ENCODE results near the gene ARID3A. TPM values are rescaled to one million over a fixed set of nuclear protein-coding genes. Genes with fewer than 3 reads are reported as not detected.
"Not testable (repeated sequence)": the region's sequence is repeated elsewhere in the genome, so short reads cannot be mapped to it uniquely, and the experiment has no call there.

ARID3A gene
- total RNA-seq, 2 donors from 2014 or later = 3.8 to 18.7 TPM

DNA sequence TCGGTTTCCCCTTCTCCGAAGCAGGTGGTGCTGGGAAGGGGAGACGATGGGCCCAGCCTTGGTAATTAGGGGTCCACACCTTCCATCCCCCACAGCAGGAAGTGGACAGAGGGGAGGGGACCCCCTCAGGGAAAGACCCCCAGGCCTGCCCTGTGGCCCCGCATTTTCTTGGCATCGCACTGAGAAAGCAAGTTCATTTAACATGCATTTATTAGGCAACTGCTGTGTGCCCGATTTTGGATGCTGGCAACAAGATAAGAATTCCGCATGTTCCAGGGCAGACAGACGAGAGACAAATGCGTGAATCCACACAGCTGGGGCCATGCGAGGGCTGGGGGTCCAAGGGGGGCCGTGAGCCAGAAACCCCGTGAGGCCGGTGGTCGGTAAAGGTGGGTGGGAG, 28.4 kb downstream of the ARID3A start:
- Histone ChIP-seq H3K4me3 (no peak overlapping the region), H3K36me3 (no peaks in the 10 kb centered on the region), H3K9me3 (no peaks in the 10 kb centered on the region), H3K27me3 (replicated peaks; ENCODE audit: insufficient read depth) (no peaks in the 10 kb centered on the region), H3K4me1 (replicated peaks) (peaks cover 8% of the 10 kb centered on the region), H3K27ac (no peak overlapping the region)
- DNase-seq (ENCODE audit: low spot score) = no peak
- intact Hi-C loops (cut with DNase I) = no loop called here
- WGBS = 89% methylated on average over 14 of the region's 14 CpGs
- TF ChIP-seq POLR2AphosphoS5 (IDR thresholded peaks at IDR 0.05) (no peak), POLR2A (IDR thresholded peaks at IDR 0.05) (no peak)
- TF ChIP-seq, protein P1, sequence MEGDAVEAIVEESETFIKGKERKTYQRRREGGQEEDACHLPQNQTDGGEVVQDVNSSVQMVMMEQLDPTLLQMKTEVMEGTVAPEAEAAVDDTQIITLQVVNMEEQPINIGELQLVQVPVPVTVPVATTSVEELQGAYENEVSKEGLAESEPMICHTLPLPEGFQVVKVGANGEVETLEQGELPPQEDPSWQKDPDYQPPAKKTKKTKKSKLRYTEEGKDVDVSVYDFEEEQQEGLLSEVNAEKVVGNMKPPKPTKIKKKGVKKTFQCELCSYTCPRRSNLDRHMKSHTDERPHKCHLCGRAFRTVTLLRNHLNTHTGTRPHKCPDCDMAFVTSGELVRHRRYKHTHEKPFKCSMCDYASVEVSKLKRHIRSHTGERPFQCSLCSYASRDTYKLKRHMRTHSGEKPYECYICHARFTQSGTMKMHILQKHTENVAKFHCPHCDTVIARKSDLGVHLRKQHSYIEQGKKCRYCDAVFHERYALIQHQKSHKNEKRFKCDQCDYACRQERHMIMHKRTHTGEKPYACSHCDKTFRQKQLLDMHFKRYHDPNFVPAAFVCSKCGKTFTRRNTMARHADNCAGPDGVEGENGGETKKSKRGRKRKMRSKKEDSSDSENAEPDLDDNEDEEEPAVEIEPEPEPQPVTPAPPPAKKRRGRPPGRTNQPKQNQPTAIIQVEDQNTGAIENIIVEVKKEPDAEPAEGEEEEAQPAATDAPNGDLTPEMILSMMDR (IDR thresholded peaks at IDR 0.05) = no peak

DNA sequence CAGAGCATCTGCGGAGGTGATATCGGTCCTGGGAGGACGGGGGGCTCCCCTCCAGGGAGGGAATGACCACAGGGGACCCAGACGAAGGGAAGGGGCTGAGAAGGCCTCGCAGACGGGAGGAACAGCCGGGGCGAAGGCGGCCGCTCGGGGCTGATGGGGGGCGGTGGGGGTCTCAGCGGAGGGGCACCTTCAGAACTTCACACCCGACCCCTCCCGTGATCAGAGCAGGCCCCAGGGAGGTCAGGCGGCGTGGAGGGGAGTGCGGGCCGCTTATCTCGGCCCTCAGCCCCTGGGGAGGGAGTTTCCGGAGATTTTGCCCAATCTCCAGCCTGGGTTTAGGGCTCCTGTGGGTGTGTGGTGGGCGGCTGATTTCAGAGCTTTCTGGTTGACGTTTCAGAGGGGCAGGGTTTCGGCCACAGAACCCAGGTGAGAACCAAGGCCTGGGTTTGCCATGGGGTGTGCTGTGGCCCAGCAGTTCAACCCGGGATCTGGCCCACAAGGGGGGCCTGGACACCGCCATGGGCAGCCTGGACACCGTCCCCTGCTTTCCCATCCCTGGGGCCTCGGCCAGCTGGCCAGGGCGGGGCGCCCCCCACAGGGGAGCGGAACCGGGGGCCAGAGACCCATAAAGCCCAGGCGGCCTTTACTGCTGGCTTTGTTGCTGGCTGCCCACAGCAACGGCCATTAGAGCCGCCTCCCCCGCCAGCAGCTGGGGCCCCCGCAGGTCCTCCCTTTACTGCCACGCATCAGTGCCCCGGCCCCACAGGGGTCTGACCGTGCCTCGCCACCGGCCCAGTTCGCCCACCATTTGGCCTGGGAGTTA, 29.0 kb downstream of the ARID3A start:
- WGBS = 85% methylated on average over 43 of the region's 43 CpGs
- intact Hi-C loops (cut with DNase I) = no loop called here
- no peak for DNase-seq (ENCODE audit: low spot score)

GRCh38 chr19:955803-956765, 30.2 kb downstream of the ARID3A start:
- intact Hi-C loops (cut with DNase I) = no loop called here
- Histone ChIP-seq H3K4me3 (no peak overlapping the region), H3K9me3 (no peaks in the 10 kb centered on the region), H3K36me3 (no peaks in the 10 kb centered on the region), H3K4me1 (replicated peaks) (peaks cover 8% of the 10 kb centered on the region), H3K27ac (no peak overlapping the region), H3K27me3 (replicated peaks; ENCODE audit: insufficient read depth) (no peaks in the 10 kb centered on the region)
- no peak for DNase-seq (ENCODE audit: low spot score)
- WGBS = 82% methylated on average over 47 of the region's 55 CpGs
- no peak for TF ChIP-seq POLR2AphosphoS5 (IDR thresholded peaks at IDR 0.05)
- no peak for TF ChIP-seq POLR2A (IDR thresholded peaks at IDR 0.05)
- TF ChIP-seq, protein P1 (IDR thresholded peaks at IDR 0.05) = no peak

More for the DNA sequence above, 29.0 kb downstream of the ARID3A start:
- Histone ChIP-seq H3K4me3 (no peak overlapping the region), H3K27me3 (replicated peaks; ENCODE audit: insufficient read depth) (no peaks in the 10 kb centered on the region), H3K9me3 (no peaks in the 10 kb centered on the region), H3K27ac (no peak overlapping the region), H3K4me1 (replicated peaks) (peaks cover 8% of the 10 kb centered on the region), H3K36me3 (no peaks in the 10 kb centered on the region)
- no peak for TF ChIP-seq POLR2A (IDR thresholded peaks at IDR 0.05)
- TF ChIP-seq, protein P1 (IDR thresholded peaks at IDR 0.05) = no peak
- TF ChIP-seq POLR2AphosphoS5 (IDR thresholded peaks at IDR 0.05) = no peak

DNA sequence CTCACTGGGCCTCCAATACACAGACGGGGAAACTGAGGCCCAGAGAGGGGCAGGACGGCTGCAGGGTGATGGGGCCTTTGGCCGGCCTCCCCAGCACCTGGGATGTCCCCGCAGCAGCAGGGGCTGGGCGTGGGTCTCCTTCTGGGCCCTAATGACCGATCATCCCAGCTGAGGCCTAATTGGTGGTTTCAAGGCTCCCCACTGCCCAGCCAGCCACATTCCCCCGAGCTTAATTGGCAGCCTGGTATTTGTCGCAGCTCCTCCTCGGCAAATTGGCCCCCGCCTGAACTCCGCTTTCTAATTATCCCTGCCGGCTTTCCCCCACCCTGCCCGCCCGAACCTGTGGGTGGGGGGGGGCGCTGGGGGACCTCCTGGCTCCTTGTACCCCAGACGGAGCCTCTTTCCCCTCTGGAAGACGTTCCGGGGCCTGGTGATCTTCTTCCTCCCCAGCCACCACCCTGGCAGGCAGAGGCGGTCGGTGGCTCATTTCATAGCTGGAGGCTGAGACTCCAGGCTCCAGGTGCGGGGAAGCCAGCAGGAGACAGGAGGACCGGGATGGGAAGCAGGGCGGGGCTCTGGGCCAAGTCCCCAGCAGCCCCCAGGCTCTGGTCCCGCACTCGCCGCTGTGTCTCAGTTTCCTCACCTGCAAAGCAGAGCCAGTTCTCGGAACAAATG, 31.1 kb downstream of the ARID3A start:
- Histone ChIP-seq H3K4me1 (replicated peaks) (peaks cover 8% of the 10 kb centered on the region), H3K27me3 (replicated peaks; ENCODE audit: insufficient read depth) (no peaks in the 10 kb centered on the region), H3K27ac (no peak overlapping the region), H3K4me3 (no peak overlapping the region), H3K36me3 (no peaks in the 10 kb centered on the region), H3K9me3 (no peaks in the 10 kb centered on the region)
- intact Hi-C loops (cut with DNase I) = no loop called here
- DNase-seq (ENCODE audit: low spot score) = no peak
- 48% methylated on average over 25 of the region's 27 CpGs for WGBS
- no peak for TF ChIP-seq POLR2A (IDR thresholded peaks at IDR 0.05)
- TF ChIP-seq POLR2AphosphoS5 (IDR thresholded peaks at IDR 0.05) = no peak
- TF ChIP-seq, protein P1 (IDR thresholded peaks at IDR 0.05) = no peak

DNA sequence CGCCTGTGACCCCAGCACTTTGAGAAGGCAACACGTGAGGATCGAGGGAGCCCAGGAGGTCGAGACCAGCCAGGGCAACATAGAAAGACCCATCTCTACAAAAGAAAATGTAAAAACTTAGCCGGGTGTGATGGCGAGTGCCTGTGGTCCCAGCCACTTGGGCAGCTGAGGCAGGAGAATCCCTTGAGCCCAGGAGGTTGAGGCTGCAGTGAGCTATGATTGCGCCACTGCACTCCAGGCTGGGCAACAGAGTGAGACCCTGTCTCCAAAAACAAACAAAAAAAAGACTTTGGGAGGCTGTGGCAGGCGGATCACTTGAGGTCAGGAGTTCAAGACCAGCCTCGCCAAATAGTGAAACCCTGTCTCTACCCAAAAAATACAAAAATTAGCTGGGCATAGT, 31.7 kb downstream of the ARID3A start:
- 92% methylated on average over 9 of the region's 9 CpGs for WGBS
- not testable (repeated sequence) for H3K4me3 ChIP-seq; DNase-seq (ENCODE audit: low spot score)

More for the DNA sequence above, 31.7 kb downstream of the ARID3A start:
- H3K27ac ChIP-seq; H3K36me3 ChIP-seq; intact Hi-C loops (cut with DNase I); H3K4me1 ChIP-seq (replicated peaks); H3K27me3 ChIP-seq (replicated peaks; ENCODE audit: insufficient read depth); H3K9me3 ChIP-seq: not testable (repeated sequence)
